Right atrium auricular region (tissue), 2 donors: ENCODE data around the gene EIF5A. TPM values are rescaled to one million over a fixed set of nuclear protein-coding genes. Genes with fewer than 3 reads are reported as not detected.

Source experiments
- DNase-seq: peaks from one replicate; pipeline ENCODE4 v3.0.0-alpha.2; 2019; ENCODE audit warnings: low spot score
- H3K27ac ChIP-seq, 2 donors: fragments of 200-600 bp; sonication (generic); 1 replicate in 1 of 2; 2 replicates in 1 of 2; pipeline ENCODE4 v1.5.1; 2016 to 2019
- H3K27me3 ChIP-seq, 2 donors: fragments of 200-600 bp; sonication (generic); one replicate each; pipeline versions ENCODE4 v1.5.1 to v1.6.0; 2017 to 2019
- H3K36me3 ChIP-seq: fragments of 200-600 bp; sonication (generic); one replicate; pipeline ENCODE4 v1.5.1; 2016
- H3K4me1 ChIP-seq, 2 donors: fragments of 200-600 bp; sonication (generic); one replicate each; pipeline versions ENCODE4 v1.5.1 to v1.6.0; 2017 to 2019
- H3K4me3 ChIP-seq, 2 donors: fragments of 200-600 bp; sonication (generic); 1 replicate in 1 of 2; 2 replicates in 1 of 2; pipeline ENCODE4 v1.5.1; 2017 to 2019; ENCODE audit warnings: mild to moderate bottlenecking in 1 of 2, moderate library complexity in 1 of 2
- H3K9me3 ChIP-seq, 2 donors: fragments of 200-600 bp; sonication (generic); one replicate each; pipeline ENCODE4 v1.5.1; 2019
- CTCF ChIP-seq, 2 donors: fragments of 200-600 bp; sonication (generic); IDR thresholded peaks; one replicate each; pipeline ENCODE4 v1.5.1; 2019; ENCODE audit warnings: antibody characterized with exemption in 2 of 2
- total RNA-seq, 2 donors: library from RNA; depleted of rRNA; stranded (reverse); fragments of >200 nt; gene quantifications; one replicate each; pipeline ENCODE4 v1.1.0, GENCODE V29; 2016

The EIF5A gene
- total RNA-seq, 2 donors from 2014 or later, result 131 to 164 TPM

GRCh38 chr17:7318121-7318860, 10.9 kb downstream of the EIF5A start:
- Histone ChIP-seq H3K9me3 (no peaks in the 10 kb centered on the region), H3K4me3 (no peak overlapping the region), H3K4me1 (peaks cover 0 to 23% of the 10 kb centered on the region in 2 donors), H3K27me3 (no peaks in the 10 kb centered on the region), H3K36me3 (peaks cover 69% of the 10 kb centered on the region), H3K27ac (no peak overlapping the region)
- no peak for TF ChIP-seq CTCF (IDR thresholded peaks at IDR 0.05)
- no peak for DNase-seq

- no peak for DNase-seq
- Histone ChIP-seq H3K4me1 (no peaks in the 10 kb centered on the region), H3K36me3 (peaks cover 91% of the 10 kb centered on the region), H3K27ac (no peak overlapping the region), H3K27me3 (no peaks in the 10 kb centered on the region), H3K9me3 (no peaks in the 10 kb centered on the region), H3K4me3 (no peak overlapping the region)
- TF ChIP-seq CTCF (IDR thresholded peaks at IDR 0.05), result no peak
These were observed 14.0 kb downstream of the EIF5A start for GRCh38 chr17:7321466-7321865.

GRCh38 chr17:7322520-7323194, 15.2 kb downstream of the EIF5A start:
- TF ChIP-seq CTCF (IDR thresholded peaks at IDR 0.05), result no peak
- Histone ChIP-seq H3K27ac (no peak overlapping the region), H3K9me3 (no peaks in the 10 kb centered on the region), H3K4me1 (peaks cover 0 to 3% of the 10 kb centered on the region in 2 donors), H3K27me3 (no peaks in the 10 kb centered on the region), H3K4me3 (no peak overlapping the region), H3K36me3 (peaks cover 82% of the 10 kb centered on the region)
- DNase-seq, result no peak

GRCh38 chr17:7323731-7324437, 16.5 kb downstream of the EIF5A start:
- peaks cover 0 to 15% of the 10 kb centered on the region in 2 donors for H3K4me1 ChIP-seq
- DNase-seq, result no peak
- H3K36me3 ChIP-seq, result peaks cover 70% of the 10 kb centered on the region
- H3K27me3 ChIP-seq, result no peaks in the 10 kb centered on the region
- no peak overlapping the region for H3K27ac ChIP-seq
- H3K4me3 ChIP-seq, result no peak overlapping the region
- no peaks in the 10 kb centered on the region for H3K9me3 ChIP-seq
- TF ChIP-seq CTCF (IDR thresholded peaks at IDR 0.05), result peak; percentile 70 to 86

- Histone ChIP-seq H3K4me3 (no peak overlapping the region), H3K27ac (no peak overlapping the region), H3K36me3 (peaks cover 65% of the 10 kb centered on the region), H3K9me3 (no peaks in the 10 kb centered on the region), H3K27me3 (no peaks in the 10 kb centered on the region), H3K4me1 (peaks cover 0 to 16% of the 10 kb centered on the region in 2 donors)
- peak in 1 of 2 donors; percentile 11 for TF ChIP-seq CTCF (IDR thresholded peaks at IDR 0.05)
- no peak for DNase-seq
These were observed 17.0 kb downstream of the EIF5A start for GRCh38 chr17:7324438-7324779.
